Measurements from ENCODE around the gene EMX1. TPM values are rescaled to one million over a fixed set of nuclear protein-coding genes. Genes with fewer than 3 reads are reported as not detected.

EMX1 gene
- total and polyA plus RNA-seq, 2 of the 13 experiments (the other 11 are each of a cell fraction or from before 2014, with no cell fraction given), result 0.62 to 4.9 TPM

- TF ChIP-seq ZNF598 (CRISPR knock-in tag; IDR thresholded peaks at IDR 0.05; ENCODE audit: borderline replicate concordance) (no peak; the same call in 1 of the 2 replicates), ZNF235 (CRISPR knock-in tag; IDR thresholded peaks at IDR 0.05; ENCODE audit: borderline replicate concordance) (no peak), ZNF33B (CRISPR knock-in tag; IDR thresholded peaks at IDR 0.05) (no peak; the same call in 1 of the 2 replicates), ZNF841 (CRISPR knock-in tag; IDR thresholded peaks at IDR 0.05; ENCODE audit: borderline replicate concordance) (no peak), ATAD3A (CRISPR knock-in tag; IDR thresholded peaks at IDR 0.05) (no peak), SETDB1 (CRISPR knock-in tag; IDR thresholded peaks at IDR 0.05; ENCODE audit: borderline replicate concordance) (no peak), SOX13 (IDR thresholded peaks at IDR 0.05) (no peak), SOX13 (CRISPR knock-in tag; conservative IDR thresholded peaks at IDR 0.05 in 1 of 2, IDR thresholded peaks at IDR 0.05 in 1 of 2) (peak in 1 of 2 experiments; percentile 53; a peak in 2 of 4 replicates), MBD4 (IDR thresholded peaks at IDR 0.05; ENCODE audit: borderline replicate concordance, low read length) (no peak), ZSCAN12 (CRISPR knock-in tag; IDR thresholded peaks at IDR 0.05) (no peak), RNF219 (CRISPR knock-in tag; IDR thresholded peaks at IDR 0.05) (no peak), RFXANK (CRISPR knock-in tag; IDR thresholded peaks at IDR 0.05) (peak; percentile 58; the same call in 1 of the 2 replicates), TARDBP (CRISPR knock-in tag; IDR thresholded peaks at IDR 0.05) (peak; percentile 72), NKX3-1 (CRISPR knock-in tag; IDR thresholded peaks at IDR 0.05) (peak; percentile 37; the same call in 1 of the 2 replicates), ZNF615 (CRISPR knock-in tag; IDR thresholded peaks at IDR 0.05; ENCODE audit: borderline replicate concordance) (no peak), HHEX (CRISPR knock-in tag; IDR thresholded peaks at IDR 0.05) (no peak), ZNF768 (CRISPR knock-in tag; IDR thresholded peaks at IDR 0.05) (no peak; the same call in 1 of the 2 replicates), ZBTB20 (CRISPR knock-in tag; IDR thresholded peaks at IDR 0.05; ENCODE audit: borderline replicate concordance, low read depth) (peak; percentile 69; the same call in 1 of the 2 replicates), ZNF709 (CRISPR knock-in tag; IDR thresholded peaks at IDR 0.05) (peak; percentile 28; the same call in 1 of the 2 replicates), ZSCAN31 (CRISPR knock-in tag; IDR thresholded peaks at IDR 0.05; ENCODE audit: low read depth) (peak; percentile 76; the same call in 1 of the 2 replicates), ZNF747 (CRISPR knock-in tag; IDR thresholded peaks at IDR 0.05; ENCODE audit: borderline replicate concordance) (peak; percentile 74; the same call in 1 of the 2 replicates), CC2D1A (CRISPR knock-in tag; IDR thresholded peaks at IDR 0.05) (no peak), NR0B2 (CRISPR knock-in tag; IDR thresholded peaks at IDR 0.05) (peak; percentile 87; the same call in 1 of the 2 replicates), ZNF576 (CRISPR knock-in tag; IDR thresholded peaks at IDR 0.05) (no peak), FOXA1 (IDR thresholded peaks at IDR 0.05) (no peak), FOXA1 (CRISPR knock-in tag; IDR thresholded peaks at IDR 0.05) (no peak), ZSCAN22 (CRISPR knock-in tag; IDR thresholded peaks at IDR 0.05) (no peak), FOXK2 (IDR thresholded peaks at IDR 0.05) (no peak), ZNF296 (CRISPR knock-in tag; conservative IDR thresholded peaks at IDR 0.05) (0 out of 2 replicates have a peak, but pooled peaks have one; percentile 56), ZNF746 (CRISPR knock-in tag; IDR thresholded peaks at IDR 0.05) (peak; percentile 42)
Measured at GRCh38 chr2:72915907-72916742, 1.2 kb upstream of the EMX1 start (continued).

Measured in HepG2 (cell line).